Thyroid gland (tissue), 4 donors: ENCODE measurements around the gene MAX. TPM values are rescaled to one million over a fixed set of nuclear protein-coding genes. Genes with fewer than 3 reads are reported as not detected.

ENCODE experiments used
- DNase-seq, 2 donors: peaks; one replicate each; pipeline ENCODE4 v3.0.0-alpha.2; 2019
- H3K27ac ChIP-seq, 3 donors: fragments of 200-600 bp; sonication (generic); 1 replicate in 2 of 3; 2 replicates in 1 of 3; pipeline ENCODE4 v1.5.1; 2016 to 2019; ENCODE audit warnings: mild to moderate bottlenecking in 1 of 3, moderate library complexity in 1 of 3
- H3K27me3 ChIP-seq: fragments of 200-600 bp; sonication (generic); one replicate; pipeline ENCODE4 v1.5.1; 2019
- H3K36me3 ChIP-seq, 2 donors: fragments of 200-600 bp; sonication (generic); one replicate each; pipeline ENCODE4 v1.5.1; 2016 to 2019
- H3K4me1 ChIP-seq, 2 donors: fragments of 200-600 bp; sonication (generic); one replicate each; pipeline ENCODE4 v1.5.1; 2017 to 2019
- H3K4me3 ChIP-seq, 3 donors: fragments of 200-600 bp; sonication (generic); replicated peaks in 1 of 3; 1 replicate in 2 of 3; 2 replicates in 1 of 3; pipeline ENCODE4 v1.5.1; 2016; ENCODE audit warnings: mild to moderate bottlenecking in 1 of 3
- H3K9me3 ChIP-seq: fragments of 200-600 bp; sonication (generic); one replicate; pipeline ENCODE4 v1.5.1; 2017
- CTCF ChIP-seq, 6 experiments: fragments of 200-600 bp in 3 of 6; fragments of 450-650 bp in 3 of 6; sonication (generic) in 3 of 6; IDR thresholded peaks; one replicate each; pipeline ENCODE4 v1.5.1; 2016 to 2019; ENCODE audit warnings: antibody characterized with exemption in 6 of 6, mild to moderate bottlenecking in 2 of 6, inconsistent platforms in 1 of 6, moderate library complexity in 1 of 6
- POLR2A ChIP-seq, 2 donors: fragments of 450-650 bp; IDR thresholded peaks; one replicate each; pipeline ENCODE4 v1.6.1; 2017; ENCODE audit warnings: antibody characterized with exemption in 2 of 2, mild to moderate bottlenecking in 2 of 2, moderate library complexity in 1 of 2
- WGBS, 2 donors: methylation state at CpG; one replicate each; pipeline ENCODE4 v1.1.5; 2017; 5-methylcytosine and 5-hydroxymethylcytosine counted together
- intact Hi-C: fragments of 100-400 bp; cut with DNase I; formaldehyde crosslinking; loops from one replicate; pipeline ENCODE4 v1.15.1; 2023
- microRNA-seq: library from miRNA; unstranded; fragments of <30 nt; microRNA quantifications from one replicate; pipeline ENCODE4, GENCODE V29; 2016
- small RNA-seq: library from RNA; depleted of rRNA; stranded (forward); fragments of <200 nt; gene quantifications from one replicate; pipeline ENCODE3, GENCODE V24; 2016
- total RNA-seq, 4 donors: library from RNA; depleted of rRNA; stranded (reverse); fragments of >200 nt; gene quantifications; one replicate each; pipeline ENCODE4 v1.2.3, GENCODE V29; 2016

MAX gene
- total RNA-seq, 4 donors from 2014 or later: 56.7 to 71.4 (median 63.3) TPM

DNA sequence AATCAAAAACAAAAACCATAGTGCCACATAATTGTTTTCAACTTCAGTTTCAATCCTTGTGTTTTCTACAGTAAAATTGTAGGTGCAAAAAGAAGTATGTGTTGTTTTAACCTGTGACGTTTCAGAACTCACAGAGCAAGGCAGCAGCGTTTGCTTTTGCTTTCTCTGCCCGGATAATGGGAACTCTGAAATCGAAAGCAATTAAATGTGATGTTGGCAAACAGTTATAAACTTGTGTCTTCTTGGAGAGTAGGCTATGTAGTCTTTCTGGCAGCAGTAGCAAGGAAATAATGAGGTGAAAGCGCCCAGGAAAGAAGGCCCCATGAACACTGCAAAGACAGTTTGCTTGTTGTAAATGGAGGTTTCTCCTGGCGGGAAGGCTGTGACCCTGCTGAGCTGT, 76.5 kb downstream of the MAX start:
- no peaks in the 10 kb centered on the region for H3K27me3 ChIP-seq
- H3K4me3 ChIP-seq: no peak overlapping the region
- H3K27ac ChIP-seq: no peak overlapping the region
- H3K36me3 ChIP-seq: peaks cover 0 to 16% of the 10 kb centered on the region in 2 donors
- intact Hi-C loops: no loop called here
- TF ChIP-seq CTCF (IDR thresholded peaks at IDR 0.05): no peak
- no peak for TF ChIP-seq POLR2A (IDR thresholded peaks at IDR 0.05)
- 76 to 82% methylated on average over 6 of the region's 6 CpGs for WGBS, 2 donors
- H3K4me1 ChIP-seq: no peaks in the 10 kb centered on the region
- no peak for DNase-seq
- H3K9me3 ChIP-seq: no peaks in the 10 kb centered on the region

Small RNA genes lying within 50 kb of the gene (microRNA-seq; reads per million reads assigned to microRNA genes)
- gene MIR4706: not detected

Small RNA genes lying within 50 kb of the gene (small RNA-seq; reads per million reads assigned to genes)
- not detected for gene MIR4706
- gene RNU2-14P: 0.28 reads per million

Other genes starting within 250 kb of the MAX start
- gene SPTB, start 222.6 kb downstream of the MAX start, total RNA-seq: 1 to 10 TPM in 1 of 4 donors, under 1 TPM in 3; 0.33 to 1.9 (median 0.61) TPM
- gene CHURC1, start 188.1 kb downstream of the MAX start, total RNA-seq: 10 to 100 TPM; 63.7 to 90.2 (median 71.7) TPM
- 1 to 10 TPM in 1 of 4 donors, not detected in 3; 4.0 TPM for gene GPX2, start 159.8 kb downstream of the MAX start, total RNA-seq
- gene RAB15, start 130.2 kb downstream of the MAX start, total RNA-seq: 10 to 100 TPM in 1 of 4 donors, 1 to 10 TPM in 3; 6.0 to 12.7 (median 6.3) TPM
- 10 to 100 TPM in 3 of 4 donors, 1 to 10 TPM in 1; 7.8 to 27.0 (median 18.8) TPM for gene FNTB, start 115.6 kb downstream of the MAX start, total RNA-seq